ENCODE results near the gene GNG10. TPM values are rescaled to one million over a fixed set of nuclear protein-coding genes. Genes with fewer than 3 reads are reported as not detected.

Gene GNG10
- total RNA-seq, 1 donor = 144 TPM

DNA sequence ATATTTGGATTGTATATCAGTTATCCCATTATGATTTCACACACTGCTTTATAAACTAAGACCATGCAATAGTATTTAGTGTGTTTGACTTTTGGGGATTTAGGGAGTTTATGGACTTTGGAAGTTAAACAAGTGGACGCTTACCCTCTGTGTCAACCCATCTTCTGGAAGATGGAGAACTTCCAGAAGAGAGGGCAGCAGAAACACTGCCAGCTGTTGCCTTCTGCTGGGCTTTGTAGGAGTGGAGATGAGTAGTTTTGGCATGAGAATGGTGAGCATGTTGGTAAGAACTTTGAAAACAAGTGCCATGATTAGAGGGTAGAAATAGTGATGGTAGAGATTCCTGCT lies 28.0 kb upstream of the GNG10 start:
- TF ChIP-seq CTCF (IDR thresholded peaks at IDR 0.05; ENCODE audit: insufficient read depth, low read length) = no peak
- peak overlapping the region; percentile 86 for H3K4me3 ChIP-seq (ENCODE audit: low read depth, low read length)
- no peak for DNase-seq (ENCODE audit: low read depth)

DNA sequence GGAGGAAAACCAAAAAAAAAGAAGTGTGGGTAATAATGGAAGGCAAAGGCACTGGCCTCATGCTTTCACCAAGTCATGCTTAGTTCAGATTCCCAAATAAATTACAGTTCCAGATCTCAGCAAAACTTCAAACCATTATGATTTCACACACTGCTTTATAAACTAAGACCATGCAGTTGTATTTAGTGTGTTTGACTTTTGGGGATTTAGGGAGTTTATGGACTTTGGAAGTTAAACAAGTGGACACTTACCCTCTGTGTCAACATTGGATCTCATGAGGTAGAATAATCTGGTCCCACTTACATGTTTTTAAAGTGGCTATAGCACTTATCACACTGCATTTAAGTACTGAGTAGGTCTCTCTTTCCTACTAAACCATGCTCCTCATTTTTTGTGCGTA lies 26.5 kb upstream of the GNG10 start:
- DNase-seq (ENCODE audit: low read depth) = no peak
- H3K4me3 ChIP-seq (ENCODE audit: low read depth, low read length) = no peak overlapping the region
- no peak for TF ChIP-seq CTCF (IDR thresholded peaks at IDR 0.05; ENCODE audit: insufficient read depth, low read length)

DNA sequence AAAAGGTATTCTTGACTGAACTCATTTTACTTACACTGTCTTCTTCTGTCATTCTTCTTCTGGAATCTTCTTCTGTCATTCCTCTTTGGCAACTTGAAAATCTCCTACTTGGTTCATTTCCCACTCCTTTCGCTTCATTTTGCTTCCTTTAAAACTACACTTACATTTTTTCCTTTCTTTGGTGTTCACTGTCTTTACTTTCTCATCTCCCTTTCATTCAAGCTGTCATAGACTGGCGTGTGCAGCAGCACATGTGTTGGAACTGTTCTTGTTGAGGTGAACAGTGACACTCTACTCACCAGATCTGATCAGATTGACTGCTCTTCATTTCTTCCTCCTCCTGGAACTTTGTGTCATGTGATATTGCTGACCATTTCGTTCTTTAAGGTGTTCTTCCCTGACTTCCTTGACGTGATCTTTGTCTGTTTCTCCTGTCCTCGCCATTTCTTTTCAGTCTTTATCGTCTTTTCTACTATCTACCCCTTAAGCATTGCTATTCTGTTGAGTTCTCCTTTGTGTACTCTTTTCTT lies 23.9 kb upstream of the GNG10 start:
- H3K4me3 ChIP-seq (ENCODE audit: low read depth, low read length) = no peak overlapping the region
- TF ChIP-seq CTCF (IDR thresholded peaks at IDR 0.05; ENCODE audit: insufficient read depth, low read length) = no peak
- no peak for DNase-seq (ENCODE audit: low read depth)

DNA sequence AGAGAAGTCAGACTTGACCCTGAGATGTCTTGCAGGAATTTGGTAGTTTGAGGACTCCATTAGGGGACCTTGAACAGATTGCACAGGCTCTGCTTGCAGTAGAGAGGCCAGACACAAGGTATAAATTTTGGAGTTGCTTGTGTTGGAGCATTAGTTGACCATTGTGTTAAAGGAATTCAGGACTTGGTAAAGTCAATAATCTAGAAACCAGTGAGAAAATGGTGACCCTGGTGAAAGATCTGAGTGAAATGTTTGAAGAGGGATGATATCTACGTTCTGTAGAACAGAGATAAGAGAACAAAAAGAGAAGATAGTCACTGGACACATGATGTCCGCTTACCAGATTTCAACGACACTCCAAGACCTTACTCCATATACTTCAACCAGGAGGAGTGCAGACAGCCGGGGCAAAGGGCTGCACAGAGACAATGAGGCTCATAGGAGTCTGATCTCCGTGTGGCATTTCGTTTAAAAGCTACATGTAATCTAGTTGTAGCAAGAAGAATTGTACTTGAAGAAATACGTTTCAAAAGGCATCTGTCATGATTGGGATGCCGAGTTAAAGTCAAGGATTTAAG lies 17.1 kb upstream of the GNG10 start:
- H3K4me3 ChIP-seq (ENCODE audit: low read depth, low read length) = no peak overlapping the region
- TF ChIP-seq CTCF (IDR thresholded peaks at IDR 0.05; ENCODE audit: insufficient read depth, low read length) = no peak
- DNase-seq (ENCODE audit: low read depth) = no peak

GRCh38 chr9:111645806-111646205 lies 15.6 kb upstream of the GNG10 start:
- no peak overlapping the region for H3K4me3 ChIP-seq (ENCODE audit: low read depth, low read length)
- no peak for TF ChIP-seq CTCF (IDR thresholded peaks at IDR 0.05; ENCODE audit: insufficient read depth, low read length)
- DNase-seq (ENCODE audit: low read depth) = peak; percentile 41

DNA sequence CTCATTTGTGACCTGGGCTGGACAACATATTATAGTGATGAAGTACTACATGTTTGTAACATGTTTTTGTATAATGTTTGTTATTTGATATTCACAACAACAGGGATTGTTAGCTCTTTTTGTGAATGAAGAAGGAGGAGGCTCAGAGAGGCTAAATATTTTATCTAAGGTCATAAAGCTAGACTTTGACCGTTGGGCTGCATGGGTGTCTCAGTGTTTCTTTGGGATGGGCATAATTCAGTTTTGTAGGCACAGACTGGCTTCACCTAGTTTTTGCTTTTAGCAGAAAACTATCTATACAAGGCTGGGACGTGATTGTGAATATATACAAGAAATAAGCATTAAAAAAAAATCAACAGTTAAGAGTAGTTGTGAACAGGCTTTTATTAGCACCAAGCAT lies 15.0 kb upstream of the GNG10 start:
- DNase-seq (ENCODE audit: low read depth) = no peak
- TF ChIP-seq CTCF (IDR thresholded peaks at IDR 0.05; ENCODE audit: insufficient read depth, low read length) = no peak
- no peak overlapping the region for H3K4me3 ChIP-seq (ENCODE audit: low read depth, low read length)

DNA sequence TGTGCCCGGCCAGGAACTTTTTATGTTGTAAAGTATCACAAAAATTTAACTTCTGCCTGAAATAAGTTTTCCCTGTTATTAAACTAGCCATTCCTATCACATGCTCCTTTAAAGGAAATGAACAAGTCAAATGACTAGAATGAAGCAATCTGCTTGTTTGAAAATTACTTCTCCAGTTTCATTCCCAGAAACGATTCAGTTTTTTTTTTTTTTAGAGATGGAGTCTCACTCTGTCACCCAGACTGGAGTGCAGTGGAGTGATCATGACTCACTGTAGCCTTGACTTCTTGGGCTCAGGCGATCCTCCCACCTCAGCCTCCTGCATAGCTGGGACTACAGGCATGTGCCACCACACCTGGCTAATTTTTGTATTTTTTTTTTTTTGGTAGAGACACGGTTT lies 13.3 kb upstream of the GNG10 start:
- TF ChIP-seq CTCF (IDR thresholded peaks at IDR 0.05; ENCODE audit: insufficient read depth, low read length) = no peak
- DNase-seq (ENCODE audit: low read depth) = no peak
- no peak overlapping the region for H3K4me3 ChIP-seq (ENCODE audit: low read depth, low read length)

All from fibroblast of the aortic adventitia (primary cell).